HepG2 (cell line): ENCODE measurements around the gene DPP7. TPM values are rescaled to one million over a fixed set of nuclear protein-coding genes. Genes with fewer than 3 reads are reported as not detected.

Experiments
- DMAP1 ChIP-seq: IDR thresholded peaks from 2 replicates; pipeline ENCODE4 v1.6.1; 2016
- HOXA7 ChIP-seq: sonication (generic); formaldehyde crosslinking; IDR thresholded peaks from 2 replicates; pipeline ENCODE4 v1.8.1; 2022; ENCODE audit warnings: mild to moderate bottlenecking, missing genetic modification reagents, moderate library complexity
- PHF8 ChIP-seq: sonication (generic); formaldehyde crosslinking; IDR thresholded peaks from 2 replicates; pipeline ENCODE4 v1.5.0; 2020; ENCODE audit warnings: missing genetic modification reagents
- RBAK ChIP-seq: sonication (generic); formaldehyde crosslinking; IDR thresholded peaks from 2 replicates; pipeline ENCODE4 v1.5.1; 2020; ENCODE audit warnings: mild to moderate bottlenecking, missing genetic modification reagents
- SMAD3 ChIP-seq: sonication (generic); formaldehyde crosslinking; IDR thresholded peaks from 2 replicates; pipeline ENCODE4 v1.4.0; 2020; ENCODE audit warnings: missing genetic modification reagents
- SOX6 ChIP-seq, 2 experiments: fragments of 450-650 bp in 1 of 2; sonication (generic) in 1 of 2; formaldehyde crosslinking in 1 of 2; IDR thresholded peaks; 2 replicates each; pipeline versions ENCODE4 v1.4.0 to v1.6.1; 2017 to 2020; ENCODE audit warnings: antibody characterized with exemption in 1 of 2, mild to moderate bottlenecking in 1 of 2, missing genetic modification reagents in 1 of 2
- SP1 ChIP-seq, 2 experiments: fragments of 450-650 bp in 1 of 2; sonication (generic) in 1 of 2; formaldehyde crosslinking in 1 of 2; IDR thresholded peaks; 2 replicates each; pipeline versions ENCODE4 v1.4.0 to v1.6.1; 2016 to 2020; ENCODE audit warnings: missing genetic modification reagents in 1 of 2
- STAT5B ChIP-seq: sonication (generic); formaldehyde crosslinking; IDR thresholded peaks from 2 replicates; pipeline ENCODE4 v1.4.0; 2020; ENCODE audit warnings: missing genetic modification reagents
- TBX3 ChIP-seq: fragments of 450-650 bp; IDR thresholded peaks from 2 replicates; pipeline ENCODE4 v1.6.1; 2017; ENCODE audit warnings: antibody characterized with exemption, mild to moderate bottlenecking, inconsistent platforms, borderline replicate concordance
- ZNF230 ChIP-seq: sonication (generic); formaldehyde crosslinking; IDR thresholded peaks from 2 replicates; pipeline ENCODE4 v1.4.0; 2020; ENCODE audit warnings: mild to moderate bottlenecking, missing genetic modification reagents
- ZNF235 ChIP-seq: sonication (generic); formaldehyde crosslinking; IDR thresholded peaks from 2 replicates; pipeline ENCODE4 v1.8.1; 2023; ENCODE audit warnings: mild to moderate bottlenecking, missing genetic modification reagents, borderline replicate concordance
- ZNF251 ChIP-seq: sonication (generic); formaldehyde crosslinking; IDR thresholded peaks from 2 replicates; pipeline ENCODE4 v1.9.0; 2021; ENCODE audit warnings: mild to moderate bottlenecking, missing genetic modification reagents
- ZNF703 ChIP-seq: sonication (generic); formaldehyde crosslinking; IDR thresholded peaks from 2 replicates; pipeline ENCODE4 v1.5.1; 2020; ENCODE audit warnings: missing genetic modification reagents, mild to moderate bottlenecking, moderate library complexity, borderline replicate concordance
- polyA plus RNA-seq, 8 experiments: library from polyadenylated mRNA; depleted of rRNA in 3 of 8; stranded (reverse) in 7 of 8; unstranded in 1 of 8; fragments of >200 nt; fragmentation: Illumina TruSeq in 4 of 8; extraction: Trizol in 4 of 8; gene quantifications; 2 replicates each; pipeline versions ENCODE4 v1.2.1 to v1.2.3, GENCODE V29; 2011 to 2016; ENCODE audit warnings: low read depth in 4 of 8, missing spikeins in 1 of 8, mixed read lengths in 1 of 8; ENCODE audit not compliant: insufficient read depth in 1 of 8
- total RNA-seq, 5 experiments: library from RNA; depleted of rRNA; stranded (reverse); fragments of >200 nt; fragmentation: Illumina TruSeq; extraction: Trizol; gene quantifications; 2 replicates each; pipeline ENCODE4 v1.2.3, GENCODE V29; 2016; ENCODE audit warnings: low read depth in 1 of 5
- TF ChIP-seq, protein P1 (sequence below): sonication (generic); formaldehyde crosslinking; IDR thresholded peaks from 2 replicates; pipeline ENCODE4 v1.4.0; 2020; ENCODE audit warnings: missing genetic modification reagents, mild to moderate bottlenecking, borderline replicate concordance
- TF ChIP-seq, protein P2 (sequence below): sonication (generic); formaldehyde crosslinking; IDR thresholded peaks from 2 replicates; pipeline ENCODE4 v1.4.0; 2020; ENCODE audit warnings: mild to moderate bottlenecking, missing genetic modification reagents
- TF ChIP-seq, protein P3 (sequence below), 2 experiments: sonication (generic) in 1 of 2; formaldehyde crosslinking in 1 of 2; IDR thresholded peaks; 2 replicates each; pipeline versions ENCODE4 v1.4.0 to v1.6.1; 2018 to 2020; ENCODE audit warnings: missing genetic modification reagents in 2 of 2, borderline replicate concordance in 1 of 2, low read depth in 1 of 2, mild to moderate bottlenecking in 1 of 2, missing biosample characterization in 1 of 2
- TF ChIP-seq, protein P4 (sequence below): sonication (generic); formaldehyde crosslinking; IDR thresholded peaks from 2 replicates; pipeline ENCODE4 v1.5.1; 2020; ENCODE audit warnings: mild to moderate bottlenecking, moderate library complexity, missing genetic modification reagents
- TF ChIP-seq, protein P5 (sequence below): sonication (generic); formaldehyde crosslinking; IDR thresholded peaks from 2 replicates; pipeline ENCODE4 v1.4.0; 2020; ENCODE audit warnings: mild to moderate bottlenecking, low read depth, missing genetic modification reagents
- TF ChIP-seq, protein P6 (sequence below): sonication (generic); formaldehyde crosslinking; IDR thresholded peaks from 2 replicates; pipeline ENCODE4 v1.5.0; 2020; ENCODE audit warnings: missing genetic modification reagents, mild to moderate bottlenecking, borderline replicate concordance

The DPP7 gene
- total and polyA plus RNA-seq, 2 of the 13 experiments (the other 11 are each of a cell fraction or from before 2014, with no cell fraction given) = 1.2 to 4.5 TPM

DNA sequence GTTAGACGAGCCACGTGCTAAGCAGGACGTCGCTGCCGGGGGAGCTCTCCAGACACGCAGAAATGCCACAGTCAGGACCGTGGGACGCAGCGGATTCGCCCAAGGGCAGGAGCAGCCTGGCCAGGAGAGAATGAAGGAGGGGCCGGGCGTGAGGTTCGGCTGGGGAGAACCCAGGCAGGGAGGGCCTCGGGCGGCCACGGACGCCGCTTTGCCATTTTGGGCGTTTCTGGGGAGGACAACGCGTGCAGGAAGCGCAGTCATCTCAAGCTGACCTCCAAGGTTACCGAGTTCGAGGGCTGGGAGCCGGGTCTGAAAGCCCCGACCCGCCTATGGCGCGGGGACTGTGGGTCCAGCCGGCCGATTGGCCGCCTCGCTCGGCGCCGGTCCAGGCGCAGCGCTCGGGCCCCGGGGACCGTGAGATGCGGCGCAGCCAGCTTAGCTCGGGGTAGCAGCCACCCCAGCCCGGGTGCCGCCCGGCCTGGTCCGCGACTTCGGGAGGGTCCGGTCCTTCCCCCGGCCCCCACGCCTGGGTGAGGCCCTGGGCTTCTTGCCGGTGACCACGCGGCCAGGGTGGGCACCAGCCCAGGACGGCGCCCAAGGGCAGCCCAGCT is 28.5 kb downstream of the DPP7 start (continued):
- TF ChIP-seq ZNF703 = no peak
- TF ChIP-seq, protein P1, sequence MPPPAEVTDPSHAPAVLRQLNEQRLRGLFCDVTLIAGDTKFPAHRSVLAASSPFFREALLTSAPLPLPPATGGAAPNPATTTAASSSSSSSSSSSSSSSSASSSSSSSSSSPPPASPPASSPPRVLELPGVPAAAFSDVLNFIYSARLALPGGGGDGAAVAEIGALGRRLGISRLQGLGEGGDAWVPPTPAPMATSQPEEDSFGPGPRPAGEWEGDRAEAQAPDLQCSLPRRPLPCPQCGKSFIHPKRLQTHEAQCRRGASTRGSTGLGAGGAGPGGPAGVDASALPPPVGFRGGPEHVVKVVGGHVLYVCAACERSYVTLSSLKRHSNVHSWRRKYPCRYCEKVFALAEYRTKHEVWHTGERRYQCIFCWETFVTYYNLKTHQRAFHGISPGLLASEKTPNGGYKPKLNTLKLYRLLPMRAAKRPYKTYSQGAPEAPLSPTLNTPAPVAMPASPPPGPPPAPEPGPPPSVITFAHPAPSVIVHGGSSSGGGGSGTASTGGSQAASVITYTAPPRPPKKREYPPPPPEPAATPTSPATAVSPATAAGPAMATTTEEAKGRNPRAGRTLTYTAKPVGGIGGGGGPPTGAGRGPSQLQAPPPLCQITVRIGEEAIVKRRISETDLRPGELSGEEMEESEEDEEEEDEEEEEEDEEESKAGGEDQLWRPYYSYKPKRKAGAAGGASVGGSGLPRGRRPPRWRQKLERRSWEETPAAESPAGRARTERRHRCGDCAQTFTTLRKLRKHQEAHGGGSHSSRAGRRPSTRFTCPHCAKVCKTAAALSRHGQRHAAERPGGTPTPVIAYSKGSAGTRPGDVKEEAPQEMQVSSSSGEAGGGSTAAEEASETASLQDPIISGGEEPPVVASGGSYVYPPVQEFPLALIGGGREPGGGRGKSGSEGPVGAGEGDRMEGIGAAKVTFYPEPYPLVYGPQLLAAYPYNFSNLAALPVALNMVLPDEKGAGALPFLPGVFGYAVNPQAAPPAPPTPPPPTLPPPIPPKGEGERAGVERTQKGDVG (CRISPR knock-in tag) = no peak
- TF ChIP-seq, protein P2, sequence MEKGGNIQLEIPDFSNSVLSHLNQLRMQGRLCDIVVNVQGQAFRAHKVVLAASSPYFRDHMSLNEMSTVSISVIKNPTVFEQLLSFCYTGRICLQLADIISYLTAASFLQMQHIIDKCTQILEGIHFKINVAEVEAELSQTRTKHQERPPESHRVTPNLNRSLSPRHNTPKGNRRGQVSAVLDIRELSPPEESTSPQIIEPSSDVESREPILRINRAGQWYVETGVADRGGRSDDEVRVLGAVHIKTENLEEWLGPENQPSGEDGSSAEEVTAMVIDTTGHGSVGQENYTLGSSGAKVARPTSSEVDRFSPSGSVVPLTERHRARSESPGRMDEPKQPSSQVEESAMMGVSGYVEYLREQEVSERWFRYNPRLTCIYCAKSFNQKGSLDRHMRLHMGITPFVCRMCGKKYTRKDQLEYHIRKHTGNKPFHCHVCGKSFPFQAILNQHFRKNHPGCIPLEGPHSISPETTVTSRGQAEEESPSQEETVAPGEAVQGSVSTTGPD (CRISPR knock-in tag) = no peak
- no peak for TF ChIP-seq SOX6 (IDR thresholded peaks at IDR 0.05)
- no peak for TF ChIP-seq SOX6 (CRISPR knock-in tag; IDR thresholded peaks at IDR 0.05)
- no peak for TF ChIP-seq STAT5B (CRISPR knock-in tag)
- TF ChIP-seq RBAK (CRISPR knock-in tag) = no peak
- TF ChIP-seq, protein P3, sequence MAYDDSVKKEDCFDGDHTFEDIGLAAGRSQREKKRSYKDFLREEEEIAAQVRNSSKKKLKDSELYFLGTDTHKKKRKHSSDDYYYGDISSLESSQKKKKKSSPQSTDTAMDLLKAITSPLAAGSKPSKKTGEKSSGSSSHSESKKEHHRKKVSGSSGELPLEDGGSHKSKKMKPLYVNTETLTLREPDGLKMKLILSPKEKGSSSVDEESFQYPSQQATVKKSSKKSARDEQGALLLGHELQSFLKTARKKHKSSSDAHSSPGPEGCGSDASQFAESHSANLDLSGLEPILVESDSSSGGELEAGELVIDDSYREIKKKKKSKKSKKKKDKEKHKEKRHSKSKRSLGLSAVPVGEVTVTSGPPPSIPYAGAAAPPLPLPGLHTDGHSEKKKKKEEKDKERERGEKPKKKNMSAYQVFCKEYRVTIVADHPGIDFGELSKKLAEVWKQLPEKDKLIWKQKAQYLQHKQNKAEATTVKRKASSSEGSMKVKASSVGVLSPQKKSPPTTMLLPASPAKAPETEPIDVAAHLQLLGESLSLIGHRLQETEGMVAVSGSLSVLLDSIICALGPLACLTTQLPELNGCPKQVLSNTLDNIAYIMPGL (CRISPR knock-in tag; IDR thresholded peaks at IDR 0.05; ENCODE audit: borderline replicate concordance in 1 of 2, low read depth in 1 of 2) = peak in 1 of 2 experiments; percentile 48; a peak in 2 of 4 replicates
- TF ChIP-seq ZNF235 (CRISPR knock-in tag) = no peak
- TF ChIP-seq, protein P4, sequence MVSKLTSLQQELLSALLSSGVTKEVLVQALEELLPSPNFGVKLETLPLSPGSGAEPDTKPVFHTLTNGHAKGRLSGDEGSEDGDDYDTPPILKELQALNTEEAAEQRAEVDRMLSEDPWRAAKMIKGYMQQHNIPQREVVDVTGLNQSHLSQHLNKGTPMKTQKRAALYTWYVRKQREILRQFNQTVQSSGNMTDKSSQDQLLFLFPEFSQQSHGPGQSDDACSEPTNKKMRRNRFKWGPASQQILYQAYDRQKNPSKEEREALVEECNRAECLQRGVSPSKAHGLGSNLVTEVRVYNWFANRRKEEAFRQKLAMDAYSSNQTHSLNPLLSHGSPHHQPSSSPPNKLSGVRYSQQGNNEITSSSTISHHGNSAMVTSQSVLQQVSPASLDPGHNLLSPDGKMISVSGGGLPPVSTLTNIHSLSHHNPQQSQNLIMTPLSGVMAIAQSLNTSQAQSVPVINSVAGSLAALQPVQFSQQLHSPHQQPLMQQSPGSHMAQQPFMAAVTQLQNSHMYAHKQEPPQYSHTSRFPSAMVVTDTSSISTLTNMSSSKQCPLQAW (CRISPR knock-in tag) = peak; percentile 23; the same call in 1 of the 2 replicates
- no peak for TF ChIP-seq SMAD3 (CRISPR knock-in tag)
- TF ChIP-seq, protein P5, sequence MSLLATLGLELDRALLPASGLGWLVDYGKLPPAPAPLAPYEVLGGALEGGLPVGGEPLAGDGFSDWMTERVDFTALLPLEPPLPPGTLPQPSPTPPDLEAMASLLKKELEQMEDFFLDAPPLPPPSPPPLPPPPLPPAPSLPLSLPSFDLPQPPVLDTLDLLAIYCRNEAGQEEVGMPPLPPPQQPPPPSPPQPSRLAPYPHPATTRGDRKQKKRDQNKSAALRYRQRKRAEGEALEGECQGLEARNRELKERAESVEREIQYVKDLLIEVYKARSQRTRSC (CRISPR knock-in tag) = 0 out of 2 replicates have a peak, but pooled peaks have one; percentile 82
- TF ChIP-seq PHF8 (CRISPR knock-in tag) = no peak
- no peak for TF ChIP-seq TBX3
- no peak for TF ChIP-seq SP1 (IDR thresholded peaks at IDR 0.05)
- TF ChIP-seq SP1 (CRISPR knock-in tag; IDR thresholded peaks at IDR 0.05) = no peak
- no peak for TF ChIP-seq HOXA7
- no peak for TF ChIP-seq DMAP1
- 0 out of 2 replicates have a peak, but pooled peaks have one; percentile 32 for TF ChIP-seq ZNF251 (CRISPR knock-in tag)
- TF ChIP-seq ZNF230 (CRISPR knock-in tag) = peak; percentile 71; the same call in 1 of the 2 replicates
- TF ChIP-seq, protein P6, sequence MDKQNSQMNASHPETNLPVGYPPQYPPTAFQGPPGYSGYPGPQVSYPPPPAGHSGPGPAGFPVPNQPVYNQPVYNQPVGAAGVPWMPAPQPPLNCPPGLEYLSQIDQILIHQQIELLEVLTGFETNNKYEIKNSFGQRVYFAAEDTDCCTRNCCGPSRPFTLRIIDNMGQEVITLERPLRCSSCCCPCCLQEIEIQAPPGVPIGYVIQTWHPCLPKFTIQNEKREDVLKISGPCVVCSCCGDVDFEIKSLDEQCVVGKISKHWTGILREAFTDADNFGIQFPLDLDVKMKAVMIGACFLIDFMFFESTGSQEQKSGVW (CRISPR knock-in tag) = no peak
